GM12873 (cell line): ENCODE measurements around the gene GLIS1.

Source experiments
- TF ChIP-seq, protein P1 (sequence below): IDR thresholded peaks from 2 replicates; pipeline ENCODE4 v1.5.1; 2012; ENCODE audit warnings: low read depth, mild to moderate bottlenecking, moderate library complexity, low read length, control low read depth; ENCODE audit not compliant: insufficient read depth; ENCODE audit errors: missing control alignments

GLIS1 gene

GRCh38 chr1:53587252-53587988, 151.5 kb downstream of the GLIS1 start:
- TF ChIP-seq, protein P1, sequence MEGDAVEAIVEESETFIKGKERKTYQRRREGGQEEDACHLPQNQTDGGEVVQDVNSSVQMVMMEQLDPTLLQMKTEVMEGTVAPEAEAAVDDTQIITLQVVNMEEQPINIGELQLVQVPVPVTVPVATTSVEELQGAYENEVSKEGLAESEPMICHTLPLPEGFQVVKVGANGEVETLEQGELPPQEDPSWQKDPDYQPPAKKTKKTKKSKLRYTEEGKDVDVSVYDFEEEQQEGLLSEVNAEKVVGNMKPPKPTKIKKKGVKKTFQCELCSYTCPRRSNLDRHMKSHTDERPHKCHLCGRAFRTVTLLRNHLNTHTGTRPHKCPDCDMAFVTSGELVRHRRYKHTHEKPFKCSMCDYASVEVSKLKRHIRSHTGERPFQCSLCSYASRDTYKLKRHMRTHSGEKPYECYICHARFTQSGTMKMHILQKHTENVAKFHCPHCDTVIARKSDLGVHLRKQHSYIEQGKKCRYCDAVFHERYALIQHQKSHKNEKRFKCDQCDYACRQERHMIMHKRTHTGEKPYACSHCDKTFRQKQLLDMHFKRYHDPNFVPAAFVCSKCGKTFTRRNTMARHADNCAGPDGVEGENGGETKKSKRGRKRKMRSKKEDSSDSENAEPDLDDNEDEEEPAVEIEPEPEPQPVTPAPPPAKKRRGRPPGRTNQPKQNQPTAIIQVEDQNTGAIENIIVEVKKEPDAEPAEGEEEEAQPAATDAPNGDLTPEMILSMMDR = no peak

DNA sequence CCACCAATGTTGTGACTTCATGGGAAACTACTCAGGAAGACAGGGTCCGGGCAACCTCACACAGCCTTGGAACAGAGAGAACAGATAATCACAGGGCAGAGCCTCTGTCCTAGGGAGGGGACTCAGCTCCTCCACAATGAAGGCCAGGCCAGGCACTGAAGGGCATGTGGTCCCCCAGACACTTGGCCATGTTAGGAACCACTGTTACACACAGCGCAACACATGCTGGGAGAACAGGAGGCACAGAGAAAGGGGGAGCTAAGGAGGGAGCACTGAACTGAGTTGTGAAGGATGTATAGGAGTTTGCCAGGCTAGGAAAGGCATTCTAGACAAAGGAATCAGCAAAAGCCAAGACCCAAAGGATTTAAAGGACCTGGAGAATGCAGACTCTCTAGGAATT, 152.2 kb downstream of the GLIS1 start:
- TF ChIP-seq, protein P1 = no peak

DNA sequence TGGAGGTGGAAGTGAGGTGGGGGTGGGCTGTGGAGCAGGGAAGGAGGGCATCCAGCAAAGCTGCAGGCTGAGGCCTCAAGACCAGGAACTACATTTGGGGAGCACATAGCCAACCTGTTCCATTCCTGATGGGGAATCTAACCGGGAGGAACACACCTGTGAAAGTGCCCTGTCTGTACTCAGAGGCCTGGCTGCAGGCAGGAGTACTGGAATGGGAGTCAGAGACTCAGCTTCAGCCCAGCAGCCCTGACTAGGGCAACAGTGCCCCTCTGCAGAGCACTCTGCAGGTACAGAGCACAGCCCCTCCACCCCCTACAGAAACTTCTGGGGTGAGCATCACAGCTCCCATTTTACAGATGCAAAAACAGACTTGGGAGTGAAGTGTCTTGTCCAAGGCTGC, 153.4 kb downstream of the GLIS1 start:
- TF ChIP-seq, protein P1 = no peak

DNA sequence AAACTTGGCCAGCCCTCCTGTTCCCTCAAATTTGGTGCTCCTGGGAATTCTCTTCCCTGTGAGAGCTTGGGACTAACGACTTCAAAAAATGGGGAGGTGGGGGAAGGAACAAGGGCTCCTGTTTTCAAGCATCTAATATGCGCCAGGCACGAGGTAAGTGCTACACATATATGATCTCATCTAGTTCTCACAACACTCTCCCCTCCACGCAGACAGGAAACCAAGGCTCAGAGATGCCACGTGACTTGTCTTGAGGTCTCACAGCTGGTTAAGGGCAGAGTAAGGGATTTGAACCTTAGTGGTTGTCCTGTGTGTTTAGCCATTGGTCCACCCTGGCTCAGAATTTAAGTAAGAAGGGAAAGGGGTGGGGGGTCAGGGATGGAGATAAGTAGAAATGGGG, 153.8 kb downstream of the GLIS1 start:
- TF ChIP-seq, protein P1 = no peak

- TF ChIP-seq, protein P1 = no peak
Observed at GRCh38 chr1:53584777-53585107, 154.2 kb downstream of the GLIS1 start.

DNA sequence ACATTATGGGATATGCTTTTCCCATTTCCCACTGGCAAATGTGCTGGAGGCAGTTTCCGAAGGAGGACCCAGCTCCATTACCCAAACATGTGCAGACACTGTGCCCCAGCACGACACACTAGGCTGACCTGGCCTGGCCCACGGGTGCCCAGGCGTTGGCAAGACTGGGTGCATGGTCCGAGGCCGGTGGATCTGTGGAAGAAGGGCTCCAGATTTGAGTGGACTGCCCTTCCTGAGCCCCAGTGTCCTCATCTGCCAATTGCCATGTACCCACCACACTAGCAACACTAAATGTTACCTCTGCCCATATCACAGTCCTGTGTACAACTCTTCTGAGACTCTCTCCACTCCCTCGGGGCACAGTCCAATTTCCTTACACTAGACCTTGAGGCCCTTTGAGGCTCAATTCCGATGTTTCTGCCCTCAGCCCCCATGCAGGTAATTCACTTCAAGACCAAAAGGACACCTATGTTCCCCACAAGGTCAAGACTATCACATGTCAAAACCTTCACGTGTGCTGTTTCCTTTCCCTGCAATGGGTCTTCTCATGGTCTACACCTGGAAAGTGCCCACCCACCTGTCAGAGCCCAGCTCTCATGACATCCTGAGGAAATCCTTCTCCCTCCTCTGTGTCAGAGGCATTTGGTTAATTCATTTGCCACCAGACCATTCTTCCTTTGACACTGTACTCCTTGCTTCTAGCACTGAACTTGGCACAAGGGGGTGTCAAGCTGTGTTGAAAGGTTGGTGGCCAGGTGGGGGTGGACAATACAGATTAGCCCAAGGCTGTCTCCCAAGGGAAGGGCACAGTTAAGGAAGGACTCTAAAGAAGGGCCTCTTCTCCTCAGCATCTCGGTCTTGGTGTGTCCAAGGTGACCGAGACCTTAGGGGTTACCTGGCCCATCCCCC, 154.8 kb downstream of the GLIS1 start:
- TF ChIP-seq, protein P1 = no peak

DNA sequence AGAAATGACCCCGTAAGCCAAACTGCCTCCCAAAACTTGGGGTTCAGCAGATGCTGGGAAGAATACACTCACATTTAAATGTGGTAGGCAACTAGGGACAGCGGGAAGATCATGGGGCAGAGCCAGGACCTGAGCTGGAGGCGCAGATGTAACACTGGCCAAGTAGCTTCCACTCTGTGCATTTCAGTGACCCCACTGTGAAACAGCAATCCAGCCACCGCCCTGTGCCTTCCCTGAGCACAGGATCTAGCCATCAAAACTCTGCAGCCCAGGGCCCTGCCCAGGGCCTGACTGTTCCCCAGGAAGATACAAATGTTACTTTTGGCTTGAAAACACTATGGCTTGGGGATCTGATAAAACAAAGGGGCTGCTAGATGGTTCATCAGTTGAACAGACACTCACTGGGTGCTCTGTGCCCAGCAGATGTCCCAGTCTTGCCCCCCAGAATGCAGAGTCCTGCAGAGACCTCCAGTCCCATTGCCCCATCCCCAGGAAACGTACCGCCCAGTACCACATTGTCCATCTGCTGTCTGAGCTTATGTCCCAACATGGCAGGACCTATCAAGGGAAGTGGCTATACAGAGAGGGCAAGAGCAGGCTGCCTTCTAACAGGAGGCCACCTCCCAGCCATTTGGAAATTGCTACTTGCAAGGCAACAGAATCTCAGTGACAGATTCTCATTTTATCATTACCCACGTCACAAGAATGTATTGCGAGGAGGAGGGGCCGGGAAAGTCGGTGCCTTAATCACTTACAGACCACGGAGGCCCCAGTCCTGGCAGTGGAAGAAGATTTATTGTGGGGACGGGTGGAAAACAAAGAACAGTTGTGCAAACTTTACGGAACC, 155.7 kb downstream of the GLIS1 start:
- TF ChIP-seq, protein P1 = no peak
